GM18507 (cell line): ENCODE data around the gene STX10.

Experiments
- DNase-seq: peaks from one replicate; pipeline ENCODE4 v3.0.0; 2011; ENCODE audit warnings: low read depth; ENCODE audit not compliant: insufficient read length; ENCODE audit errors: extremely low spot score
- FAIRE-seq: peaks from 2 replicates; lab custom pipeline; 2011; peaks lifted over from hg19 to GRCh38; lab: Jason Lieb, UNC

STX10 gene

GRCh38 chr19:13122275-13122878, 27.8 kb downstream of the STX10 start:
- DNase-seq (no peak), FAIRE-seq (no peak)

- FAIRE-seq: peak; percentile 70
- DNase-seq: no peak
Measured at GRCh38 chr19:13121551-13122274, 28.5 kb downstream of the STX10 start.

GRCh38 chr19:13120817-13121216, 29.4 kb downstream of the STX10 start:
- DNase-seq (no peak), FAIRE-seq (no peak)

GRCh38 chr19:13120031-13120430, 30.1 kb downstream of the STX10 start:
- no peak for FAIRE-seq

GRCh38 chr19:13119627-13120026, 30.5 kb downstream of the STX10 start:
- DNase-seq: no peak
- no peak for FAIRE-seq

More at GRCh38 chr19:13120031-13120430, 30.1 kb downstream of the STX10 start:
- no peak for DNase-seq

- FAIRE-seq: peak; percentile 26
- no peak for DNase-seq
Measured at GRCh38 chr19:13118424-13119193, 31.6 kb downstream of the STX10 start.

- FAIRE-seq: peak; percentile 84
- peak; percentile 96 for DNase-seq
Measured at GRCh38 chr19:13117772-13118423, 32.3 kb downstream of the STX10 start, which contains the start of gene NACC1. TSS of gene NACC1 (plus strand) at chr19:13118264. CDS start at chr19:13135208, 16,944 bp downstream.

GRCh38 chr19:13117176-13117771, 32.9 kb downstream of the STX10 start:
- FAIRE-seq (no peak), DNase-seq (no peak)

GRCh38 chr19:13116282-13117175, 33.6 kb downstream of the STX10 start, which contains the start of gene TRMT1:
TSS of gene TRMT1 (minus strand) at chr19:13116740. CDS start at chr19:13116399, 341 bp downstream.
- DNase-seq (peak; percentile 84), FAIRE-seq (peak; percentile 94)

- DNase-seq (no peak), FAIRE-seq (no peak)
Measured at GRCh38 chr19:13115936-13116281, 34.3 kb downstream of the STX10 start.

- no peak for FAIRE-seq
Measured at GRCh38 chr19:13112555-13112954, 37.6 kb downstream of the STX10 start.

GRCh38 chr19:13110099-13110610, 40.0 kb downstream of the STX10 start:
- DNase-seq: no peak
- FAIRE-seq: no peak

More at GRCh38 chr19:13112555-13112954, 37.6 kb downstream of the STX10 start:
- no peak for DNase-seq

- no peak for DNase-seq
- FAIRE-seq: no peak
Measured at GRCh38 chr19:13109361-13110098, 40.6 kb downstream of the STX10 start.

GRCh38 chr19:13104848-13105711, 45.1 kb downstream of the STX10 start:
- FAIRE-seq (peak; percentile 57), DNase-seq (no peak)

- FAIRE-seq (peak; percentile 89), DNase-seq (peak; percentile 66)
Measured at GRCh38 chr19:13104360-13104847, 45.8 kb downstream of the STX10 start.

- DNase-seq (no peak), FAIRE-seq (no peak)
Measured at GRCh38 chr19:13103581-13104359, 46.4 kb downstream of the STX10 start.
